Measurements from ENCODE around the gene DNAJC2. TPM values are rescaled to one million over a fixed set of nuclear protein-coding genes. Genes with fewer than 3 reads are reported as not detected.

Gene DNAJC2
- total RNA-seq, 1 donor = 17.3 TPM

DNA sequence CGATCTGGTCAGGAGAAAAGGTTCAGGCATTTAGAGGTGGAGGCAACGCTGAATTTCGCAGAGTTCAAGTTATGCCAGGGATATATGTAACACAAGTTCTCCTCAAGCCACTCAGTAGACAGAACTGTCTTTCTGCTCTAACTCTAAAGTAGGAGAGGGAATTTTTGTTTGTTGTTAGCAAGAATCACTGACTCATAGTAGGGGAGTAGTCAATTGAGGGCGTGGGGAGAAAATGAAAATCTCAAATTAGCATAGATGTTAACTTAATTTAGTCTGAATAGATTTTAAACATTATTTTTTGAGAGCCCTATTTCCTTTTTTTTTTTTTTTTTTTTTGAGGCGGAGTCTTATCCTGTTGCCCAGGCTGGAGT lies 37.5 kb upstream of the DNAJC2 start:
- TF ChIP-seq, protein P1, sequence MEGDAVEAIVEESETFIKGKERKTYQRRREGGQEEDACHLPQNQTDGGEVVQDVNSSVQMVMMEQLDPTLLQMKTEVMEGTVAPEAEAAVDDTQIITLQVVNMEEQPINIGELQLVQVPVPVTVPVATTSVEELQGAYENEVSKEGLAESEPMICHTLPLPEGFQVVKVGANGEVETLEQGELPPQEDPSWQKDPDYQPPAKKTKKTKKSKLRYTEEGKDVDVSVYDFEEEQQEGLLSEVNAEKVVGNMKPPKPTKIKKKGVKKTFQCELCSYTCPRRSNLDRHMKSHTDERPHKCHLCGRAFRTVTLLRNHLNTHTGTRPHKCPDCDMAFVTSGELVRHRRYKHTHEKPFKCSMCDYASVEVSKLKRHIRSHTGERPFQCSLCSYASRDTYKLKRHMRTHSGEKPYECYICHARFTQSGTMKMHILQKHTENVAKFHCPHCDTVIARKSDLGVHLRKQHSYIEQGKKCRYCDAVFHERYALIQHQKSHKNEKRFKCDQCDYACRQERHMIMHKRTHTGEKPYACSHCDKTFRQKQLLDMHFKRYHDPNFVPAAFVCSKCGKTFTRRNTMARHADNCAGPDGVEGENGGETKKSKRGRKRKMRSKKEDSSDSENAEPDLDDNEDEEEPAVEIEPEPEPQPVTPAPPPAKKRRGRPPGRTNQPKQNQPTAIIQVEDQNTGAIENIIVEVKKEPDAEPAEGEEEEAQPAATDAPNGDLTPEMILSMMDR (IDR thresholded peaks at IDR 0.05; ENCODE audit: insufficient read depth, low read depth, low read length) = no peak
- no peak overlapping the region for H3K4me3 ChIP-seq (ENCODE audit: low read depth, low read length)
- DNase-seq (ENCODE audit: low read depth) = no peak

DNA sequence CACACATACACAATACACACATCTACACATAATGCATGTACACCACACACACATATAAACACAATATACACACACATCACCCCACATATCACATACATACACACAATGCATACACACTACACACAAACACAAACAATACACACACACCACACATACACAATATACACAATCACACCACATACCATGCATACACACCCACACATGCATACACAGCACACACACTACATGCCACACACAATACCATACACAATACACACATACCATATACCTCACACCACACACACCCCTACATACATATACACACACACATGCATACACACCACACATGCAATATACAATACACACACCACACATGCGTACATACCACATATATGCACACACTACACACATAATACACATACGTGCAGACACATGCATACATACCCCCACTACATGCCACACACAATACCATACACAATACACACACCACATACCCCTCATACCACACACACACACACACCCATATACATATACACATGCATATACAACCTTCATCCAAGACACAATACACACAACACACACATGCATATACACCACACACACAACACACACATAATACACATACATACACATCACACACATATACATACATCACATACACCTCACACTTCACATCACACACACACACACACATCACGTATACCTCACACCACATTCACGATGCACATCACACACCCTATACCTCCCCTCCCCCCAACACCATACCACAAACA lies 36.9 kb upstream of the DNAJC2 start:
- H3K4me3 ChIP-seq (ENCODE audit: low read depth, low read length) = no peak overlapping the region
- TF ChIP-seq, protein P1 (IDR thresholded peaks at IDR 0.05; ENCODE audit: insufficient read depth, low read depth, low read length) = no peak
- DNase-seq (ENCODE audit: low read depth) = no peak

DNA sequence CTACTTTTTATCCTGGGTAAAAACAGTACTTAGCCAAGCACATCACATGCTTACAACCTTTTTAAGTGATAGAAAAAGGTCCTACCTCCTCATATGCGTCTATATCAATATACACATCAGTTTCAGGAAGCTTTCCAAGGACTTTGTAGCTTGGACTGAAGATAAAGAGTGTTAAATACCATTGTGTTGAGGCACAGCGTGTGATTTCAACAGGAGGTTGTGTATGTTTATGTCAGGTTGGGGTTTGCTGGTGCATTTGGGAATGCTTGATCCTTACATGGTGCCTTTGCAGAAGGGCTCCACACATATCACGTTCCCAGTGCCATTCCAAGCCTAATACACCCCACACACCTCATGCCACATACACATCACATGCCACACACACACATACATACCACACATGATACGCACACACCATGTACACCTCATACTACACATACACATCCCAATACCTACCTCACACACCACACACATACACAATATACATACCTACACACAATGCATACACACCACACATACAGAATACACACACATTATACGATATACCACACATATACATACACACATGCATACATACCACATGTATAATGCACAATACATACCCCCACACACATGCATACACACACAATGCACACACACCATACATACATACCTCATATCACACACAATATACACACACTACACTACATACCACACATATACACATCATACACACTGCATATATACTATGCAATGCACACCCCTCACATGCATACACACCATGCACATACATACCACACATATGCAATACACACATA lies 36.0 kb upstream of the DNAJC2 start:
- no peak for DNase-seq (ENCODE audit: low read depth)
- TF ChIP-seq, protein P1 (IDR thresholded peaks at IDR 0.05; ENCODE audit: insufficient read depth, low read depth, low read length) = no peak

DNA sequence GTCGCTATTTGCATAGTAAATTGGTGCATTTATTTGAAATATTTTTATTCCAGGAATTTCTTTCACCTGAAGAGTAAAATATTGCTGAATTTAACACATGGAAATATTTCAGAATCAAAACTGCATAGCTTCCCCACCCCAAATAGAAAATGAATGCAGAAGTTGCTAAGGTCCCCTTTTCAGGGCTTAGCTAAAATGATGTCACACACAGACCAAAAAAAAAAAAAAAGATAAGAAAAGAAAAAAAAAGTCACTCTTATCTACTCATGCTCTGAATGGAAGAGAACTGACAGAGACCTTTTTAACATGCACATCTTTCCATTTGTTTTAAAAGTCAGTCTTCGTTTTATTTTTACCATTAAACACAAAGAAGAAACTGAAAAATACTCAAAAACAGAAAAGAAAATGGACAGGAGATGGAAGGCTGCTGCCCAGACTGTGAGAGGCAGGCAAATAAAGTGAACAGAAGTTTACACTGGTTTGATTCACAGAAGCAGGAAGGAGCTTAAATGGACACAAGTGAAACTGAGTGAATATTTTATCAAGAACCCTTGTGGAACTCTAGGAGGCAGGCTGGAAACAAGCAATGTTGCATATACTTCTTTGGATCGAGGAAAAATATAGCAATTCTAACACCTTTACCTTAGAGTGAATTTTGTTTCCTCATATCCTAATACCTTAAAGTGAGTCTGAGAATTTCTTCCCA lies 34.9 kb upstream of the DNAJC2 start:
- no peak overlapping the region for H3K4me3 ChIP-seq (ENCODE audit: low read depth, low read length)
- TF ChIP-seq, protein P1 (IDR thresholded peaks at IDR 0.05; ENCODE audit: insufficient read depth, low read depth, low read length) = no peak
- no peak for DNase-seq (ENCODE audit: low read depth)

More for the DNA sequence above, 36.0 kb upstream of the DNAJC2 start:
- no peak overlapping the region for H3K4me3 ChIP-seq (ENCODE audit: low read depth, low read length)

DNA sequence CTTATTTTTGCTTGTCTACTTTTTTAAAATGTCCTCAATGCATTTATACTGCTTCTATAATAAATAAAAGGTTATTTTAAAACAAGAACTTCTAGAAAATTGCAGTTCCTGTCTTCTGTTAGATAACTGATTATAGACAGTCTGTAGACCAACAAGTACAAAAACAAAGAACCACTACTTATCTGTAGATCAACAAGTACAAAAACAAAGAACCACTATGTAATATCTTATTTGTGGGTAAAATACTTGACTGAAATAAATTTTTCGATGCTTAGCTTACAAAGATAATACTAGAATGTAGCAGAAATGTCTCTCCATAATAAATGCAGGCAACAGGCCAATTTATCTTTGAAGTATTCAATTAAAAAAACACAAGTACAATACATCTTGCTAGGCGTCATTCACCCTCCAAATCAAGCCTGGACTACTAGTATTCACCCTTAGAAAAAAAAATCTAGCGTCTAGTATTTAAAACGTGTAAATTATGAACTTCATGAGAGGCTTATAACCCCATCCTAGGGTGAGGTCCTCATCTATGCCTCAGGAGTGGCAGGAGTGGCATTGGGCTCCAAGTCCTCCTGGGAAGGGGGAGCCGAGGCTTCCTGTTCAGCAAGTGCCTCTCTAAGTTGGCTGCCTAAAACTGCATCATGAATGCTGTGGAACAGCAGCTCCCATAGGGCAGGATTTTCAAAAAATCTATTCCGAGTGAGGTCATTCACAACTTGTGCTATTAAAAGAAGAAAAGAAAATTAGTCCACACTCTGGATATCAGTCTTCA lies 29.5 kb upstream of the DNAJC2 start:
- DNase-seq (ENCODE audit: low read depth) = no peak
- TF ChIP-seq, protein P1 (IDR thresholded peaks at IDR 0.05; ENCODE audit: insufficient read depth, low read depth, low read length) = no peak
- H3K4me3 ChIP-seq (ENCODE audit: low read depth, low read length) = no peak overlapping the region

DNA sequence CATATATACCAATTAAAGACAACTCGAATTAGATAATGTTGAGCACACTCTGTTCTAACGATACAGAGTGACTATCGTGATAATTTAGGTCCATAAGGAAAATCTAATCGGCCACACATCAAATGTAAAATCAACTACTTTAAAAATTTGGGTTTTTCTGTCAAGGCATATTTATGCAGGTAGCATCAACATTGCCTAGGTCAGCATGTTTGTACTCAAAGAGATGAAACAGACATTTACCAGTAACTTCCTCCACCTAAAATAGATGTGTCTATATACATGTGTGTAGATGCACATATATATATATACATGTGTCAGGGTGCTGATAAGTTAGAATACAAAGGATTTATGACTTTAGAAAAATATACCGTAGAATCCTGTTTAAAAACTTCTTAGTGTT lies 24.9 kb upstream of the DNAJC2 start:
- TF ChIP-seq, protein P1 (IDR thresholded peaks at IDR 0.05; ENCODE audit: insufficient read depth, low read depth, low read length) = no peak
- no peak for DNase-seq (ENCODE audit: low read depth)
- H3K4me3 ChIP-seq (ENCODE audit: low read depth, low read length) = no peak overlapping the region
